HG03432 (cell line): Measurements from ENCODE around the gene XDH.

ENCODE experiments used
- ATAC-seq: cut with Tn5 transposase; IDR thresholded peaks from one replicate; pipeline ENCODE4 v1.9.1; 2021; ENCODE audit warnings: mild to moderate bottlenecking, moderate library complexity; ENCODE audit not compliant: unreplicated experiment

The XDH gene

DNA sequence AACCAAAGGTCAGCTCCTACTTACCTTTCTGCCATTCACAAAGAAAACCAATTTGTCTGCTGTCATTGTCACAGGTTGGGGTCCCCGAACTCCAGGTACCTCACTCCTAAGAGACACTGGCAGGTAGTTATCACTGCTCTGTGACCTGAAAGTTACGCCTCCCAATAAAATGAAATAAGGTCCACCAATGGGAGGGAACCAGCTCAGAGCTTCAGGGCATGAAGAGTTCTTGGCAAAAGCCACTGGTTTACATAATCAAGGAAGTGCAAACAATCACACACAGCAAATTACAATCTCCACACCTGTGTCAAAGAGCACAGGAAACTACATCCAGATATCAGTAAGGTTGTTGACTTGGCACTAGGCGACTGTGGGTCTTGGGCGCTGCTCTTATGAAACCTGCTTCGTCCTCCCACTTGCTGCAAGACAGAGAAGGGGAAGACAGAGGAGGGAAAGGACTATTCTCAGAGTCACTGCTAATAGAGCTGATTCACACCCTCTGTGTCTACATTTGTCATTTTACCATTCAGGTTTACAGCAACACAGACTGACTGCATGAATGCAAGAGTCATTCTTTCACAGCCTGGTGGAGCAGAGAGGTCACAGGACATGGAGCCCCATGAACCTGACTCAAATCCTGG is at the start of gene XDH:
XDH (minus strand) TSS at position 142 of the 641 bp plus-strand sequence; CDS start at position 66, 76 bp downstream.
- ATAC-seq, result no peak

DNA sequence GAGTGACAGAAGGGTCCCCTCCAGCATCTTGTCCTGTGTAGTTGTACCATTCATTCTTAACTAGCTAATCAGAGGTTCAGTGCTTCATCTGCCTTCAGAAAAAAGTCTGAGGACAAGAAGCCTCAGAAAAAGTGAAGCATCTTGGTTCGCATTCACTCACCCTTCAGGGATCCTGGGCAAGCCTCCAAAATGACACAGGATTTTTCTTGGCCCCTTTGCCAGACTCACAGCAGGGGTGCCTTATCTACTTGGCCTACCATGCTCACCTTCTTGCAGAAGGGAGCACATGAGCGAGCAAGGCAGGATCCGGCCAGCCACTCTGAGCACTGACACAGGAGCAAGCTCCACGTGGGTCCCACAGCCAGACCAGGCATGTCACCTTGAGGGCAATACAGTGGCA is 43.1 kb upstream of the XDH start:
- ATAC-seq, result no peak

DNA sequence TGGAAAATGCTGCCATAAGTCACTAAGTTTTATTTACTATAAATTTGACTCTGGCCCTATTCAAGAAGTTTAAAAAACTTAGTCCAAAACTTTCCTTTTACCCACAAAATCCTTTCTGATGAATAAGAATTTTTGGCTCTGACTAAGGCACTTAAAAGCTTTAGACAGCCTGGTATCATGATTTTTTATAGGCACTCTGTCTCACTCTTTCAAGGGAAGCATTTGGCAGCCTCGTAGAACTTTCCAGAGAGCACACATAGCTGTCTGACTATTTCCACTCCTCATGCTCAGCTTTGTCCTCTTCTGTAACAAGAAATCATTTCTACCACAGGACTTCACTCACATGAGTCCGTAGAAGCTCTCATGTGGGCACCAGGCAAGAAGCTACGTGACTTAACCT is 32.3 kb upstream of the XDH start:
- ATAC-seq, result no peak

DNA sequence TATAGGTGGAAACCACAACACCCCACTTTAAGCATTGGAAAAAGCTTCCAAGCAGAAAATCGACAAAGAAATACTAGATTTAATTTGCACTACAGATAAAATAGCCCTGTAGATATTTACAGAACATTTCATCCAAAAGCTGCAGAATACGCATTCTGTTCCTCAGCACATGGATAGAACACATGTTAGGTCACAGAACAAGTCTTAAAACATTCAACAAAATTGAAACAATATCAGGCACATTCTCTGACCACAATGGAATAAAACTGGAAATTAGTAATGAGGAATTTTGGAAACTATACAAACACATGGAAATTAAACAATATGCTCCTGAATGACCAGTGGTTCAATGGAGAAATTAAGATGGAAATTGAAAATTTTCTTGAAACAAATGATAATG is 27.8 kb upstream of the XDH start:
- no peak for ATAC-seq

DNA sequence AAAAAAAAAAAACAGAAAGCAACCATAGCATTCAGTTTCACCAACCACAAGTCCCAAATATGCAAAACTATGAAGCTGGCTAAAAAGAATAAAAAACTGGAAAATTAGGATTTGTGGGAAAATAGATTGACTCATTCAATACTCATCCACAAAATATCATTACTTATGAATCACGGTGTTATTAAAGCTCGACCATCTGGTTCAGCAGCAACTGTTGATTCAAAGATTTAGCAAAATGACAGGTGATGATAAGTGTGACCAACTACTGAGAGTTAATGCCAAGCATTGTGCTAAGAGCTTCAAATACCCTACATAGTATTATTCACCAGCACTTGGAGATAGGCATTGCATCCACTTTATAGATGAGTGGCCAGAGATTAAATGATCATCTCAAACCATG is 26.2 kb upstream of the XDH start:
- ATAC-seq, result no peak

DNA sequence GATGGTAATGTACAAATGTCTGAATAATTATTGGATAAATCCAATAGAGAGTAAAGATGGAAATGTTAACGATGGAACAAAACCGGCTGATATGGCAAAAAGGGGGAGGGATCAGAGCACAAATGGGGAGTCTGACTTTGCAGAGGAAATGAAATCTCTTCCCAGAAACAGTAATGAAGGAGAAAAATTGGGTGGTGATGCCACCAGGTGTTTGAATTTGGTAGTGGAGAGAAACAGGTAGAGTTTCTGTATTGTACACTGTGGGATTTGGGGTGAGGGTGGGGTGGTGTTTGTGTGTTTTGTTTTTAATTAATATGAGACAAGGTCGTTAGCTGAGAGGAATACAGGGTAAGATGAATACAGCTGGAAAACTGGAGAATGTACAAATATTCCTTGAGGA is 20.4 kb upstream of the XDH start:
- no peak for ATAC-seq

DNA sequence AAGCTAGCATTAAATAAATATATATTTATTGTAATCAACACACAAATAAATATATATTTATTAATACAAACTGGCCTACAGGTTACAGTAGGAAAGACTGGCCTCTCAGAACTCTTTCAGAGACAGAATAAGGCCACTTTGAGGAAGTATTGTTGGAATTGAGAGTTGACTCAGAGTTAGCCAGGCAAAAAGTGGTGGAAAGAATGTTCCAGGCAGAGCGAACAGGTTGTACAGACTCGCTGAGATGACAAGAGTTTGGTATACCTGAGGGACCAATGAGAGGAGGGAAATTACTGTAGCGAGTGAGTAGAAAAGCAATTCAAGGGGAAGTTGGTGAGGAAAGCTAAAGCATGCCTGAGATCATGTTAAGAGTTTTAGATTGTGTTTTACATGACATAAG is 19.0 kb upstream of the XDH start:
- no peak for ATAC-seq

DNA sequence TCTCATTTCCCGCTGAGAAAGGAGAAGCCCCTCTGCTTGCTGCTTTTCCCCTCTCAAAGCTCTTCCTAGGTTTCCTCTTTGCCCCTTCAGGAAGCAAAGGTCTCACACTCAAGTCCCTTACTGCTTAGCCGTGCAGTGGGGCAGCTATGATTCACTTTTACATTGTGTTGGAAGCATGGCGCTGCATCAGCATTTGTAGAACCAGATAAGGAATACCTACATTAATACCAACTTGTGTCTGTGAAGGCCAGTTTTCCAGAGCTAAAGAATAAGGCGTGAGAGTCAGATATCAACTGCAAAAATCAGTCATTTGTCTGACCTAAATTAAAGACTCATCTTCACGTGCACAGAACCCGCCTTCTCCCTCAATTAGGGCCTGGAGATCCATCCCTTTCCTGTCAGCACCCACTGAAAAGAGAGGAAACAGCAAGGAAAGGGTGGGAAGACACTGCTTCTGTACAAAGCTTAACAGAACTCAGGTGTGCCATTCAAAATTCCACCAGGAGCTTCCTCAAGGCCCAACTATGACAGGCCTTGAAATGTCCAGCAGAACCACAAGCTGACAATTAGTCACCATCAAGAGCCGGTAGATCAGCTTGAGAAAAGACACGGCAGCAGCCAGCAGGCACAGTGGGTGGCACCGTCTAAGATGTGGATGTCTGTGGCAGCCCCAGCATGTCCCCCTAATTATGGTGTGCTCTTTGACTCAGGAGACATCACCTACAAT is 16.1 kb upstream of the XDH start:
- no peak for ATAC-seq

DNA sequence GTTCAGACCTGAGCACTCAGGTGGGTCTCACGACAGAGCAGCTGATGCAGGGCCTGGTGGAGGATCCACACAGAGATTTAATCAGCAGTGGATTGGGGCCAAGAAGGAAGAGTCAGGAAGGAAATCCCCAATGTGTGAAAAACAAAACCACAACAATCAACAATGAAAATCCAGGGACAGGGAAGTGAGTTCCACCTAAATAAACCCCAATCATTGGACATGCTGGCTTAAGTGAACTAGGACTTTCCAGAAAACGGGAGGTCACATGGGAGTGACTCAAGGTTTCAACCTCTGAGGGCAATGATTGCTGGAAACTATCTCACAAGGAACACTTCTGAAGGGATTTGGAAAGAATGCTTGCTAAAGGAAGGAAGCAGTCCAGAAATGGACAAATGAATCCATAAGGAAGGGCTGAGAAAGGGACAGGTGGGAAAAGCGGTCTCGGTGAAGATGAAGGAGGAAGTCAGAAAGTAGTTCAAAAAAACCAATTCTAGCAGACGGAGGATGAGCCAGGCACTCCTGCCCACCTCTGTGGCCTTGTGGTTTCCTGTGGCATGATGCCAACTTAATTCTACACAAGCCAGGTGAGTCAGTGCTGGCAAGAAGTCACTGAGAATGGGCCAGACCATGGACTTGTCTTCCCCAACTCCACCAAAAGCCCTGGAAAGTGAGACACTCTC is 15.4 kb upstream of the XDH start:
- ATAC-seq, result no peak

DNA sequence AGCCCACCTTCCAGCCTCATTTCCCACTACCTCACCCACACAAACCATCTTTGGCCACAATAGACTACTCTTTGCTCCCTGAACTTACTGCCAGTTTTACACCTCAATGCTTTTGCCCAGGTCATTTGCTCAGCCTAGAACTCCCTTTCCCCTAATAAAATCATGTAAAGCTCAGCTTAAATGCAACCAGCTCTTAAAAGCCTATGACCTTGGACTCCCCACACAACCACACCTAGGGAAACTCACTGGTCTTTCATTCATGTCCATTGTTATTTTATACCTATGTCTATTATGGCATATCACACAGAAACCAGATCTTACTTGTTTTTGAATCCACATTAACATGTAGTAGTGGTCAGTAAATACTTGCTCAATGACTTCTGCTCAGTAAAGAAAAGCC is 14.5 kb upstream of the XDH start:
- no peak for ATAC-seq

DNA sequence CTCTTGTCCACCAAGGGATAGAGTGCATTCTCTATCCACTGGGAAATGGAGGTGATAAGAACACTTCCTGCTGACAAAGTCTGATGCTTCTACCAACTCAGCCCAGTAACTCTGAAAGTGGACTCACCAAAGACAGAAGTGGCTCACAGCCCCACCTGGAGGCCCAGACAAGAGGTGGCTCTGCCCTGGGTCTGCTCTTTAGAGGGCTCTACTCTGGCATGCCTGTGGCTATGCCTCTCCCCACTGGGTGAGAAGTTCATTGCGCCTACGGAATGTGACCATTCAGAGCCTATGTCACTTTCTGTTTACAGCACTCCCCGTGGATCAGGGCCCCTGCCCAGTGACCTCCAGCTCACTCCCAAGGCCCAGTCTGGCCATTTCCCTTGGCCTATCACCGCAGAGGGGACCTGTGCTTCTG is 13.5 kb upstream of the XDH start:
- no peak for ATAC-seq

DNA sequence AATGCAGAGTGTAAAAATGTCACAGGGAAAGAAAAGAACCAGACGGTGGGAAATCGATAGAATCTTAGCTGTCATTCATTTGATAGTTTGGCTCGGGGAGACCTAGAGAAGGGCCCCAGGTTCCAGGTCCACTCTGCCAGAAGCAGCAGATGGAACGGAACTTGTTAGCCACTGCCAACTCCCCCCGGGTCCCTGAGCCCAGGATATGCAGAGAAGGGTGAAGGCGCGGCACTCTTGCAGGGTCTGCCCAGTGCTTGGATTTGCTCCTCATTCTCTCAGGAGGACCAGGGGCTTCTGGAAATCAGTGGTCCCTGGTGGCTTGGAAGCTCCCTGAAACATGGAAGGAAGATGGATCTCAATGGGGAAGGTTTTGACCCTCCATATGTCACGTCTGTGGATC is 11.6 kb upstream of the XDH start:
- ATAC-seq, result no peak

DNA sequence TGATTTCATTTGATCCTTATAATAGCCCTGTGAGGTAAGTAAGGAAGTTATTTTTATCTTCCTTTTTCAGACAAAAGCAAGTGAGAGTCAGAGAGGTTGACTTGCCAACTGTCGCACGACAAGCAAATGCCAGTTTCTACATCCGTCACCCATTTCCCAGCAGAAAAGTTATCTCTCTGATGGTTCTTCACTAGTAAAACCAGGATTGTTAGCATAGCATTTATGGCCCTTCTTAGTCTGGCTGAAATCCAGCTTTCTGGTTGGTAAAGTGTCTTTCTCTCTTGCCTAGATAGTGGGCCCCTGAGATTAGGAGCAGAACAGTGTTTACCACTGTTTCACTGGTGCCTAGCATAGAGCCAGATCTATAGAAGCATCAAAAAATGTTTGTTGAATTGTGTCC is 7.1 kb upstream of the XDH start:
- no peak for ATAC-seq

DNA sequence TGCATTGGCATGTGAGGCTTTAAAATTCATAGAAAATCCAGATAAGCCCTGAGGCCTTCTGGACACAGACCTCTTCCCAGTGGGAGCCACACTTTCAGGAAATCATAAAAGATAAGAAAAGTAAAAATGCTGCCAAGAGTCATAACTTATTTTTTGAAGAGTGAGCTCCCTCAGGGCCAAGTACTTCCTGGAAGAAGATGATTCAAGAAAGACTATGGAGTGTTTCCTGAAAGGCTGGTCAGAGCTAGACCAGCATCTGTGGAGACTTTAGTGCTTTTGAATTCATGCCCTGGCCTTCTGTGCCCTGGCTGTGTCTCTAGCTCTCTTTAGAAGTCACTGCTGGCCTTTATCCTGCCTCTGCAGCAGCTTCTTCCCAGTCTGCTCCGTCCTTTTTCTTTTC is 6.4 kb upstream of the XDH start:
- ATAC-seq, result no peak

DNA sequence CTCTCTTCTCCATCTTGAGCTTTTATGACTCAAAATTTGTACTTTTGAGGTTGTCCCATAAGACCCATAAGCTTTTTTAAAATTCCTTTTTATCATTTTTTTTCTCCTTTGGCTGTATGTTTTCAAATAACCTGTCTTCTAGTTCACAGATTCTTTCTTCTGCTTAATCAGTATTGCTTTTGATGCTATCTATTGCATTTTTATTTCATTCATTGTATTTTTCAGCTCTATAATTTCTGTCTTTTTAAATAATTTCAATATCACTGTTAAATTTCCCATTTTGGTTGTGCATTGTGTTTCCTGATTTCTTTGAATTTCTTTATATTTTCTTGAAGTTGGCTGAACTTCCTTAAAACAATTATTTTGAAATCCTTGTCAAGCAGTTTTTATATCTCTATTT is 4.8 kb upstream of the XDH start:
- no peak for ATAC-seq

DNA sequence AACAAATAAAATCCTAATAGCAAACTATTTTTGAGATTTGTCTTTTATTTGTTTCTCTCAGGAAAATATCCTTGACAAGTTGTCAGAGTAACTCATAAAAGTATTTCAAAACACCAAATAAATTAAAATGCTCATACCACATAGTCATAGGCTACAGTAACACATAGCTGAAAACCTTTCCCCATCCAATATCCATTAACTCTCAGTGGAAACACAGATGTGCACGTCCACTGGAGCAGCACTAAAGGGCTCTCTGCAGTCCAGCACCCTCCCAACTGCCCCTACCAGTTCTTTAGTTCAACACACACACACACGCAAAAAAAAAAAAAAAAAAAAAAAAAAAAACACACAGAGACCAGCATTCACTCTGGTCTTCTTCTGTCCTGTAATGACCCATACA is 879 bp upstream of the XDH start:
- ATAC-seq, result no peak

DNA sequence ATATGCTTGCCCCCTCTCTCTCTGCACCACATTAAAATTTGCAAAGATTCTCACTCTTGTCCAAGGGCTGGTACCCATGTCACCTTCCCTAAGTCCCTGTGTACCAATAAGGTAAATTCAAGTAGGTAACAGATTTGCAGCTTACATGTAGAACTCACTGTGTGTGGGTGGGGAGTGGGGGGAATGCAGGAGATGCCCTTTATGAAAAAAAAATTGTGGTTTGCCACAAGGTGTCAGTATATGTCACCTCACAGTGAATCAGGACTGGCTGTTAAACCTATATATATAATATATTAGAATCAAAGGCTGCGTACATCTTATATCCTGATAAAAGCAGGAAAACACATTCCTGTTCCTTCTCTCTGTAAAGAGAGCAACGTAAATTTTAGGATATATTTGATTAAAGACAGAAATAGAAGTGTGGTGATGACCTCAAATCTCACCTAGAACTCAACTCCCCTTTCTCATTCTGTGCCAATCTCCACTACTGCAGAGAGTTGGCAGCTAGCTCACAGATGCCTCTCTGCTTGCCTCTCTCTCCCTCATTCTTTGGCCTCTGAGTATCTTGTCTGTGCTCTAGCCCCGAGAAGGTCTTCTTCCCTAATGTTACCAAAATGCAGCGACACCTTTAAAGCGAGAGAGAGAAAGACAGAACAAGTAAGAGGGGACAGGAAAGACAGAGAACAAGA is 536 bp downstream of the XDH start:
- no peak for ATAC-seq

DNA sequence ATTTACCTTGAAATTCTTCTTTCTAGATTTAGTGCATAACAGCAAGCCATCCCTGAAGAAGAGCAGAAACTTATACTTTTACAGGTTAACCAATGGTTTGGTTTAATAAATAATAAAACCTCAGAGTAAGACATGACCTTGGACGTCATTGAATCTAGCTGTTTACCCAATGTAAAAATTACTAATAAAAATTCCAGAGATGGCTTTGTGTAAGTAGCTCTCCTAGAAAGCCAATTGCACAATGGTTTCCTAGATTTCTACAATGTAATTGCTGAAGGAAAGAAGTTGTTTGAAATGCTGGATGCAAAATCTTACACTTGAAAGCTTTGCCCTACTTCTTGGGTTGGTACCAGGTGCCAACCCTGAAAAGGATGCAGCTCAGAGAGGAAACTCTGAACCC is 1.5 kb downstream of the XDH start:
- ATAC-seq, result no peak

DNA sequence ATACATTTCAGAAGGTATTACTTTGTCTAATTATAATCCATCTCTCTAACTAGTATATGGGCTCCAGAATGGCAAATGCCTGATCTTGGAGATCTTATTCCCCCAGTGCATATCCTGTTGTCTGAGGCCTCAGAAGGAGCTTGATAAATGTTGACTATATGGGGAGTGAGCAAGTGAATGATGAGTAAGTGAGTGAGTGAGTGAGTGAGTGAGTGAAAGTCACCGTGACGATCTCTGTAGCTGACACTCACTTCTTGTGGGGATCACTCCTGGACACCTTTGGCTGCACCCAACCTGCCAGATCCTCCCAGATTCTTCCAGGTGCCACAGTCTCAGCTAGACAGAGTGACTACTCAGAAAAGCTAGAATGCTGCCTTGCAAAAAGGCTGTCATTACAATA is 2.8 kb downstream of the XDH start:
- no peak for ATAC-seq

DNA sequence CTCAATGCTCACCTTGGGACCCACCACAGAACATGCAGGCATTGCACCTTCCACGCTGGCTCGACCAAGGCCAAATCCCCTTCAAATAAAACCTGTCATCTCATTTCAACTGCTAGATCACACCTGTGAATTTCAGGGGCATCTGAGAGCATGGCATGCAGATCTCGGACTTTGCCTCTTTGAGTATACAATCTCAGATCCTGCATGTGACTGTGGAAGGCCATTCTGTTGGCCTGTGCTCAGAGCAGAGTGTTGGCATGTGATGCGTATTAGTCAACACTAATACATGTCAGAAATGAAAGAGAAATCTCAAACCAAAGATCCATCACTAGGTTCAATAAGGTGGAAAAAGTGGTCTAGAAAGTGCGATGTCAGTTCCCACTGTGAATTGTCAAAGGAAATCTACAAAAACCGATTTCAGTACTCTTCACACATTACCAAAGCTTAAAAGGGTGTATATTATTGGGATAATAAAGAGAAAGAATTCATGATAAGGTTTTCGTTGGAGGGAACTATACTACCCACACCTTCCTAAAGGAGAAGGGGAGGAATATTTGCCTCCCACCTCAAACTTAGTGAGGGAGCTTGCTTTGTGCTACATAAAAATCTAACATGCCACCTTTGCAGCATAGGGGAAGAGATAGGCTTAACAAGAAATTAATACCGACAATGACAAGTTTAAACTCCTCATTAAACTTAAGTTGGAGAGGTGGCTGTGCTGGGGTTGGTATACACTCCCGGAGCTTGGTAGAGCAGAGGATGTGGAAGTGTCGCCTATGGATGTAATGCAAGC is 7.8 kb downstream of the XDH start:
- no peak for ATAC-seq

DNA sequence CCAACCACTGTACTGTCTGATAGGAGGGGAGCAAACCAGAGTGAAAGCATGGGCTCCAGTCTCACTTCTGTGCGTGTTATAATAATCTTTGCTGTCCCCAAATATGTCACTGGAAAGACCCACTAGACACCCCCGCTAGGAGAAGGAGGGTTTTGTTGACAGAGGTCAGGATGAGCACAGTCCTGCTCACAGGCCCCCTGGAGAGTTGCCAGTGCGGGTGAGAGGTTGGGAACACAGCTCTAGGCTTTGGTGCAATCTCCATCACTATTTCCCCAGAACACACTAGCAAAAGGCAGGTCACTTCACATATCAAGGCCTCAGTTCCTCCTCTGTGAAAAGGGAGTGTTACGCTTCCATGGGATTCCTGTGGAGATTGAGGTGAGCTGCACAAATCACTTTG is 9.7 kb downstream of the XDH start:
- ATAC-seq, result no peak
